Smooth muscle cell (in vitro differentiated cells): Measurements from ENCODE around the gene ARID1B. TPM values are rescaled to one million over a fixed set of nuclear protein-coding genes. Genes with fewer than 3 reads are reported as not detected.

Experiments used
- DNase-seq: peaks from one replicate; lab custom pipeline; 2025; ENCODE audit not compliant: unreplicated experiment; lab: John Stamatoyannopoulos, UW
- H2AFZ ChIP-seq: fragments of 200-600 bp; sonication (generic); 2 replicates; pipeline ENCODE4 v1.6.0; 2016; ENCODE audit warnings: antibody characterized with exemption, low read depth, mild to moderate bottlenecking
- H3F3A ChIP-seq: fragments of 200-600 bp; sonication (generic); 2 replicates; pipeline ENCODE4 v1.6.0; 2017; ENCODE audit warnings: antibody characterized with exemption, low read depth
- H3K27ac ChIP-seq: fragments of 200-600 bp; sonication (generic); 2 replicates; pipeline ENCODE4 v1.5.1; 2016; ENCODE audit warnings: low read depth, mild to moderate bottlenecking
- H3K27me3 ChIP-seq: fragments of 200-600 bp; sonication (generic); 2 replicates; pipeline ENCODE4 v1.6.1; 2016; ENCODE audit warnings: low read depth, mild to moderate bottlenecking
- H3K36me3 ChIP-seq: fragments of 200-600 bp; sonication (generic); 2 replicates; pipeline ENCODE4 v1.5.1; 2016; ENCODE audit warnings: low read depth
- H3K4me1 ChIP-seq: fragments of 200-600 bp; sonication (generic); 2 replicates; pipeline ENCODE4 v1.5.1; 2016; ENCODE audit warnings: low read depth
- H3K4me2 ChIP-seq: fragments of 200-600 bp; sonication (generic); 2 replicates; pipeline ENCODE4 v1.6.0; 2016; ENCODE audit warnings: mild to moderate bottlenecking
- H3K4me3 ChIP-seq: fragments of 200-600 bp; sonication (generic); 2 replicates; pipeline ENCODE4 v1.5.1; 2016; ENCODE audit warnings: mild to moderate bottlenecking
- H3K79me2 ChIP-seq: fragments of 200-600 bp; sonication (generic); 2 replicates; pipeline ENCODE4 v1.6.0; 2016; ENCODE audit warnings: low read depth, mild to moderate bottlenecking
- H3K9ac ChIP-seq: fragments of 200-600 bp; sonication (generic); 2 replicates; pipeline ENCODE4 v1.6.0; 2016; ENCODE audit warnings: low read depth
- H3K9me3 ChIP-seq: fragments of 200-600 bp; sonication (generic); replicated peaks from 2 replicates; pipeline ENCODE4 v1.5.1; 2016; ENCODE audit warnings: low read depth
- H4K20me1 ChIP-seq: fragments of 200-600 bp; sonication (generic); 2 replicates; pipeline ENCODE4 v1.6.0; 2016; ENCODE audit warnings: low read depth
- CTCF ChIP-seq: fragments of 200-600 bp; sonication (generic); IDR thresholded peaks from 2 replicates; pipeline ENCODE4 v1.5.1; 2017; ENCODE audit warnings: borderline replicate concordance, mild to moderate bottlenecking, antibody characterized with exemption; ENCODE audit not compliant: insufficient read depth, poor library complexity, severe bottlenecking
- WGBS: methylation state at CpG from one replicate; pipeline ENCODE4 v1.1.7; 2016; ENCODE audit warnings: low lambda C conversion rate; 5-methylcytosine and 5-hydroxymethylcytosine counted together
- polyA plus RNA-seq: library from polyadenylated mRNA; unstranded; fragments of >200 nt; fragmentation: Nextera tagmentation; extraction: Ambion mirVana; gene quantifications from 2 replicates; pipeline ENCODE4 v1.2.1, GENCODE V29; 2016
- total RNA-seq: library from RNA; depleted of rRNA; stranded (reverse); fragments of >200 nt; gene quantifications from 2 replicates; pipeline ENCODE4 v1.2.3, GENCODE V29; 2014

ARID1B gene
- total and polyA plus RNA-seq, 2 experiments from 2014 or later: 30.1 to 65.4 TPM

GRCh38 chr6:157063923-157064322 lies 286.7 kb downstream of the ARID1B start:
- Histone ChIP-seq H2AFZ (no peak overlapping the region), H3K4me2 (peak overlapping the region; percentile 9), H3K79me2 (peaks cover 59% of the 10 kb centered on the region), H3K36me3 (no peaks in the 10 kb centered on the region), H3K27ac (no peak overlapping the region), H3K9ac (no peak overlapping the region), H3K4me3 (no peak overlapping the region), H3K27me3 (no peaks in the 10 kb centered on the region), H3K4me1 (peaks cover 23% of the 10 kb centered on the region), H3K9me3 (no peaks in the 10 kb centered on the region), H4K20me1 (peaks cover 95% of the 10 kb centered on the region), H3F3A (peaks cover 2% of the 10 kb centered on the region)
- no peak for TF ChIP-seq CTCF
- 83% methylated on average over 5 of the region's 5 CpGs for WGBS
- DNase-seq: no peak

- Histone ChIP-seq H3K27me3 (no peaks in the 10 kb centered on the region), H3K9ac (no peak overlapping the region), H4K20me1 (peaks cover 95% of the 10 kb centered on the region), H2AFZ (no peak overlapping the region), H3K4me2 (no peak overlapping the region), H3K9me3 (no peaks in the 10 kb centered on the region), H3K4me3 (no peak overlapping the region), H3K4me1 (peaks cover 23% of the 10 kb centered on the region), H3F3A (peaks cover 2% of the 10 kb centered on the region), H3K27ac (no peak overlapping the region), H3K36me3 (no peaks in the 10 kb centered on the region), H3K79me2 (peaks cover 59% of the 10 kb centered on the region)
- 98% methylated on average over 8 of the region's 8 CpGs for WGBS
- TF ChIP-seq CTCF: no peak
- DNase-seq: no peak
Observed at GRCh38 chr6:157064502-157064901, 287.3 kb downstream of the ARID1B start.

- Histone ChIP-seq H3K9me3 (no peaks in the 10 kb centered on the region), H3K4me1 (peaks cover 24% of the 10 kb centered on the region), H3K27me3 (no peaks in the 10 kb centered on the region), H3K27ac (no peak overlapping the region), H2AFZ (no peak overlapping the region), H4K20me1 (peaks cover 96% of the 10 kb centered on the region), H3K36me3 (no peaks in the 10 kb centered on the region), H3K79me2 (peaks cover 59% of the 10 kb centered on the region), H3F3A (peaks cover 2% of the 10 kb centered on the region), H3K4me3 (no peak overlapping the region), H3K4me2 (no peak overlapping the region), H3K9ac (no peak overlapping the region)
- DNase-seq: no peak
- 98% methylated on average over 5 of the region's 5 CpGs for WGBS
- TF ChIP-seq CTCF: no peak
Observed at GRCh38 chr6:157065366-157065765, 288.2 kb downstream of the ARID1B start.

GRCh38 chr6:157066781-157067491 lies 289.8 kb downstream of the ARID1B start:
- H3K9ac ChIP-seq: no peak overlapping the region
- H3K27ac ChIP-seq: no peak overlapping the region
- 77% methylated on average over 6 of the region's 6 CpGs for WGBS
- peaks cover 97% of the 10 kb centered on the region for H4K20me1 ChIP-seq
- H3K4me2 ChIP-seq: no peak overlapping the region
- no peak for DNase-seq
- H2AFZ ChIP-seq: no peak overlapping the region
- H3K4me1 ChIP-seq: peaks cover 26% of the 10 kb centered on the region
- H3F3A ChIP-seq: peaks cover 2% of the 10 kb centered on the region
- H3K36me3 ChIP-seq: no peaks in the 10 kb centered on the region
- no peak overlapping the region for H3K4me3 ChIP-seq
- H3K79me2 ChIP-seq: peaks cover 55% of the 10 kb centered on the region
- no peak for TF ChIP-seq CTCF
- H3K9me3 ChIP-seq: no peaks in the 10 kb centered on the region
- H3K27me3 ChIP-seq: no peaks in the 10 kb centered on the region
